GM19099 (cell line): ENCODE results near the gene NARS2.

Experiments
- POLR2A ChIP-seq: IDR thresholded peaks from 3 replicates; pipeline ENCODE4 v1.6.1; 2011; ENCODE audit warnings: low read depth; ENCODE audit not compliant: insufficient read length; ENCODE audit errors: extremely low read depth

The NARS2 gene

GRCh38 chr11:78526497-78527146 is 48.0 kb downstream of the NARS2 start:
- no peak for TF ChIP-seq POLR2A

DNA sequence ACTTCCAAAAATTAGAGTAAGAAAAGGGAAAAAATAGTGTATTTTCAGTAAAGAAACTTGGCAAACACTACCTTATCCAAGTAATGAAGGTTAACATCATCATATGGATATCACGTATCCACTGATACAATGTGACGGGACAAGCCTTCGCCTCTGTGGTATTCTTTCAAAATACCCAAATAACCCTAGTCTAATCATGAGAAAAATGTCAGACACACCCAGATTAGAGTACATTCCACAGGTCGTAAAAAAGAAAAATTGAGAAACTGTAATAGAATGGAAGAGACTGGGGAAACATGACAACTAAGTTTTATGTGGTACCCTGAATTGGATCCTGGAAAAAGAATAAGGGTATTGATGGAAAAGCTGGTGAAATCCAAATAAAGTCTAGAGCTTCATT is 48.9 kb downstream of the NARS2 start:
- no peak for TF ChIP-seq POLR2A

DNA sequence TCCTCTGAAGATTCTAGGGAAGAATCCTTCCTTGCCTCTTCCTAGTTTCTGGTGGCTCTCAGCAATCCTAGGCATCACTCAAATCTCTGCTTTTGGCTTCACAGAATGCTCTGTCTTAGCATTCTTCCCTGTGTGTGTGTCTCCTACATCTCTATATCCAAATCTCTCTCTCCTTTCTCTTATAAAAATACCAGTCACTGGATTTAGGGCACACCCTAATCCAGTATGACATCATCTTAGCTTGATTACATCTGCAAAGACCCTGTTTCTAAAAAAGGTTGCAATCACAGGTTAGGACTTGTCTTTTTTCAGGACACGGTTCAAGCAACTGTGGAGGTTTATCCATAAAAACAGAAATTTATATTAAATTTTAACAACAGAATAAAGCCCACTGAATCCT is 54.4 kb downstream of the NARS2 start:
- no peak for TF ChIP-seq POLR2A

GRCh38 chr11:78516281-78516680 is 58.4 kb downstream of the NARS2 start:
- TF ChIP-seq POLR2A: no peak

DNA sequence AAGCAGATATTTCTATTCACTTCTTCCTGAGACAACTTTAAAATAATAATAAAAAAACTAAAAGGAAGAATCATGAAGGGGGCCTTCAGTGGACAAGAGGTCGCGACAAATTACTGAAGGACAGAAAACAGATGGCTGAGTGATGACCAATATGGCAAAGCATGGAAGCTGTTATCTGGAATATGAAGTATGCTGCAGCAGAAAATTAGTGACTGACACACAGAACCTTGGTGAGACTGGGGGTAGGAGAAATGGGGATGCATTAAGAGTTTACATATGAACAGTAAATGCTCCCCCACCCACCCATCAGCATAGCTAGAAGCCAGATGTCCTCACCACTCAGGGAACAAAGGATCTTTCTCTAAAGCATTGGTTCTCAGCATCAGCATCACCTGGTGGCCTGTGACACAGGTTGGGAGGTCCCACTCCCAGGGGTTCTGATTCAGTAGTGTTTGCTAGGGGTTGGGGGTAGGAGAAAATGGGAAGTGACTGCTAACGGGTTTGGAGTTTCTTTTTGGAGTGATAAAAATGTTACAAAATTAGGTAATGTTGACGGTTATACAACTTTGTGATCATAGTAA is 59.7 kb downstream of the NARS2 start:
- no peak for TF ChIP-seq POLR2A

DNA sequence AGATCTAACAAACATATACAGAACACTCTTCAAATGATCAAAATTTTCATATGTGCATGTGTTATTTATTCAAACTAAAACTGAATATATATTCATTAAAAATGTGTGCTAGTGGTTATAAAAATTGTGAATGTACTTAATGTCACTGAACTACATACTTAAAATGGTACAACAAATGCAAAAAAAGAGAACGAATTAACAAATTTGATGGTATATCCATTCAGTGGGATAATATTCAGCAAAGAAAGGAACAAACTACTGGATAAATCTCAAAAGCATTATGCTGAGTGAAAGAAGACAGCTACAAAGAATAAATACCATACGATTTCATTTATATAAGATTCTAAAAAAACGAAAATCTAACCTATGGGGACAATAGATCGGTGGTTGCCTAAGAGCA is 64.1 kb downstream of the NARS2 start:
- no peak for TF ChIP-seq POLR2A

GRCh38 chr11:78510025-78510596 is 64.6 kb downstream of the NARS2 start:
- no peak for TF ChIP-seq POLR2A

DNA sequence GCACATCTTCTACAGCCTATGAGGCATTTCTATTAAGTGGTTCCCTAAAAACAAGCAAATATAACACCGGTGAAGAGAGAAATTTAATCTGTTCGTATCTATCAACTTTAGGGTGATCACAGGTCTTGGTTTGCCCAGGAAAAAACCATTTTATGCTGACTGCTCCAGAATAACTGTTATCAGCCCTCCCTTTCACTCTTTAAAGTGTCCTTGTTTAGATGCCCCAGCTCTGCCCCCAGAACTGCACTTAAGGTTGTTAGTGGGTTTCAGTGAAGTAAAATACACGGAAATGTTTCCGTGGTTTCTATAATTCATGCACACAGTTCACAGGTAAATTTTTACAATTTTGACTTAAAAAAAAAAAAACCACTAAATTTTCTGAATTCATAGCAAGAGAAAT is 70.0 kb downstream of the NARS2 start:
- no peak for TF ChIP-seq POLR2A

DNA sequence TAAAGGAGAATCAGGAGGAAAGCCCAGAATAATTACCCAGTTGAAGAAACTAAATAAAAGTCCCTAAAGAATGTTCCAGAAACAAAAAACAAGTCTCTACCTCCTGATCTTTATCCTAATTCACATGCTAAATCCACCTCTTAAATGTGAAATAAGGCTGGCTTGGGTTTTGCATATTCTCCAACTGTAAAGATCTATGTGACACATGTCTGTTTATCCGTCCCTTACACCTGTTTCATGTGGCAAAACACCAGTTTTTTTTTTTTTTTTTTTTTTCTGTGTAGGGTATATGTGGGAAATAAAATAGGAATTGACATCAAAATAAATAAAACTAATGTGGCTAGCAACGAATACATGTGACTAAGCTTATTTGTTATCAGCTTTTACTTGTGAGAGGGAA is 70.5 kb downstream of the NARS2 start:
- TF ChIP-seq POLR2A: no peak

DNA sequence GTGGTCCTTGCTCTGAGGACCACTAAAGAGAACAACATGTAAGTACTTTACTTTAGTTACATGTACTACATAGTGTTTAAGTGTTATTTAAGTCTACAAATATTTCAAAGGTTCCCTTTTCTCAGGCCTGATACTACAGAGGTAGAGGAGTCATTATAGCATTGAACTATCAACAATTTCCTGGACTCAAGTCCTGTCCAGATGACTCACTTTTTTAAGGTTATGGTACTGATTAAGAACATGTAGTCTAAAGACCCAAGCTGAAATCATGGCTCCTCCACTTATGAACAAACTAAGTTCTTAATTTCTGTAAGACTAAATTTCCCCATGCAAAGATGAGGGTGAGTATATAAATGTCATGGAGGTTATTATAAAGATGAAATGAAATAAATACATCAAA is 74.7 kb downstream of the NARS2 start:
- TF ChIP-seq POLR2A: no peak

GRCh38 chr11:78497293-78497692 is 77.4 kb downstream of the NARS2 start:
- TF ChIP-seq POLR2A: no peak

DNA sequence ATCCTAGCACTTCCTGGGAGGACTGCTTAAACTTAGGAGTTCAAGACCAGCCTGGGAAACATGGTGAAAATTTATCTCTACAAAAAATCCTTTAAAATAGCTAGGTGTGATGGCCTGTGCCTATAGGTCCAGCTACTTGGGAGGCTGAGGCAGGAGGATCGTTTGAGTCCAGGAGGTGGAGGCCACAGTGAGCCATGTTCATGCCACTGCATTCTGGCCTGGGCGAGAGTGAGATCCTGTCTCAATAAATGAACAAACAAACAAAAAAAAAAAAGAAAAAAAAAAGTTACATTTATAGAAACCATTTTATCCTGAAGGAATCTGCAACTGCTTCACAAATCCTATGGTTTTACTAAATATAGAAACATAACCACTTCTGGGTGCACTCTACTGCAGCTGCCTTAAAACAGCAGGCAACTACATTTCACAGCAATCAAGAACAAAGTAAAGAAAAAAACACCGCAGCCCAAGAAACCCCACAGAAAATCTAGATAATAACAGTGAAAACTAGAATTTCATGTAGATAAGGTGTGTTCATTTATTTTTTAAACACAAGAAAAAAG is 81.2 kb downstream of the NARS2 start:
- TF ChIP-seq POLR2A: no peak

DNA sequence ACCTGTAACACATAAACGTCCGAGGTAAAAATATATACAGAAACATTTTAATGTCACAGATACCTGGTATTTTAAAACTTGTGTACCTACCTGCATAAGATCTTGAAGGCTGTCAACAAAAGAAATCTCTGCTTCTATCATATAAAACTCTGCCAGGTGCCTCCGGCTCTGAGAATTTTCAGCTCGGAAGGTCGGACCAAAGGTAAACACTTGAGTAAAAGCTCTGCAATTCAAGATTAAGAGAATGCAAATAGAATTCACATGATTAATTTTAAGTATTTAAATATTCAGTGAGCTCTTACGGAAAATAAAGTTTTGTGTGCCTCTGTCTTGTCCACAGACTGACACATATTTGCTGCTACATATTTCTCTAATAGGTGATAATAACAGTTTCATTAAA is 81.7 kb downstream of the NARS2 start:
- no peak for TF ChIP-seq POLR2A

GRCh38 chr11:78489184-78489583 is 85.5 kb downstream of the NARS2 start:
- TF ChIP-seq POLR2A: no peak

DNA sequence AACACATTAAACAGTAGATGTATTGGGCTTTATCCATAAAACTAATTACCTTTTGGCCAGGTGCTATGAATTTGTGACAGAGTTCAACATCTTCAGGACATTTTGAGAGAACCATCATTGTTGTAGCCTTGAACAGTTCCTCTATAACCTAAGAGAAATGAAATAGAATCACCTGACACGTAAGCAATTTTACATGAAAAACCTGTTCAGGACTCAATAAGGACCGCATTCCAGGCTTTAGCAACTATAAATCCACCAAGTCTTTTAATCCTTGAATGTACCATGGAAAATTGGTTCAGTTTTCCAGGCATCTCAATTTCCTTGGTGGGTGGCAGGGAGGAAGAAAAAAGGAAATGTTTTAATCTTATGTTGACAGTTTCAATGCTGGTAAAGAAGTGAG is 96.1 kb downstream of the NARS2 start:
- no peak for TF ChIP-seq POLR2A

GRCh38 chr11:78476066-78476465 is 98.6 kb downstream of the NARS2 start:
- no peak for TF ChIP-seq POLR2A
